Measurements from ENCODE around the gene SLC1A2.

The SLC1A2 gene

DNA sequence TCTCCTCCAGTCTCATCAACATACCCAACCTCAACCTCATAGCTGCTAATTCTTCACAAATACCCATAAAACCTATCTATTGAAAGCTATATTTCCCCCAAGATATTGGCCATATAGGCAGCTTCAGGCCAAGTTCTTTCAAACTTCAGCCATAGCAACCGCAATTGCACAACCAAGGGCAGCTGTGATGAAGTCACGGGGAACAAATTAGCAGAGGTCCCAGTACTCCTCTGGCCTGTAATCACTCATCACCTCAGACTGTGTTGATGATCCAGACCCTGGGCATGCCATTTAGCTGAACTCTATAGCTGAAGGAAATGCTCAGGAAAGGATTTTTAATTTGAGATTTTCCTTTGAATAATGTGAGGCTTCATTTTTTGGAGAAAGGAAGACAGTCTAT is 84.1 kb downstream of the SLC1A2 start:
- in situ Hi-C loops (cut with HindIII; ENCODE audit: low pct_ligation_motif_present, low sequenced_read_pairs) = no loop called here
- H3K27ac ChIP-seq = no peak overlapping the region
- DNase-seq = no peak
- no peak overlapping the region for H3K4me3 ChIP-seq (ENCODE audit: low read depth, low read length)
- no peaks in the 10 kb centered on the region for H3K27me3 ChIP-seq (replicated peaks)
- no peaks in the 10 kb centered on the region for H3K36me3 ChIP-seq (replicated peaks)
- TF ChIP-seq, protein P1, sequence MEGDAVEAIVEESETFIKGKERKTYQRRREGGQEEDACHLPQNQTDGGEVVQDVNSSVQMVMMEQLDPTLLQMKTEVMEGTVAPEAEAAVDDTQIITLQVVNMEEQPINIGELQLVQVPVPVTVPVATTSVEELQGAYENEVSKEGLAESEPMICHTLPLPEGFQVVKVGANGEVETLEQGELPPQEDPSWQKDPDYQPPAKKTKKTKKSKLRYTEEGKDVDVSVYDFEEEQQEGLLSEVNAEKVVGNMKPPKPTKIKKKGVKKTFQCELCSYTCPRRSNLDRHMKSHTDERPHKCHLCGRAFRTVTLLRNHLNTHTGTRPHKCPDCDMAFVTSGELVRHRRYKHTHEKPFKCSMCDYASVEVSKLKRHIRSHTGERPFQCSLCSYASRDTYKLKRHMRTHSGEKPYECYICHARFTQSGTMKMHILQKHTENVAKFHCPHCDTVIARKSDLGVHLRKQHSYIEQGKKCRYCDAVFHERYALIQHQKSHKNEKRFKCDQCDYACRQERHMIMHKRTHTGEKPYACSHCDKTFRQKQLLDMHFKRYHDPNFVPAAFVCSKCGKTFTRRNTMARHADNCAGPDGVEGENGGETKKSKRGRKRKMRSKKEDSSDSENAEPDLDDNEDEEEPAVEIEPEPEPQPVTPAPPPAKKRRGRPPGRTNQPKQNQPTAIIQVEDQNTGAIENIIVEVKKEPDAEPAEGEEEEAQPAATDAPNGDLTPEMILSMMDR (IDR thresholded peaks at IDR 0.05; ENCODE audit: low read depth, low read length, missing control alignments) = no peak

DNA sequence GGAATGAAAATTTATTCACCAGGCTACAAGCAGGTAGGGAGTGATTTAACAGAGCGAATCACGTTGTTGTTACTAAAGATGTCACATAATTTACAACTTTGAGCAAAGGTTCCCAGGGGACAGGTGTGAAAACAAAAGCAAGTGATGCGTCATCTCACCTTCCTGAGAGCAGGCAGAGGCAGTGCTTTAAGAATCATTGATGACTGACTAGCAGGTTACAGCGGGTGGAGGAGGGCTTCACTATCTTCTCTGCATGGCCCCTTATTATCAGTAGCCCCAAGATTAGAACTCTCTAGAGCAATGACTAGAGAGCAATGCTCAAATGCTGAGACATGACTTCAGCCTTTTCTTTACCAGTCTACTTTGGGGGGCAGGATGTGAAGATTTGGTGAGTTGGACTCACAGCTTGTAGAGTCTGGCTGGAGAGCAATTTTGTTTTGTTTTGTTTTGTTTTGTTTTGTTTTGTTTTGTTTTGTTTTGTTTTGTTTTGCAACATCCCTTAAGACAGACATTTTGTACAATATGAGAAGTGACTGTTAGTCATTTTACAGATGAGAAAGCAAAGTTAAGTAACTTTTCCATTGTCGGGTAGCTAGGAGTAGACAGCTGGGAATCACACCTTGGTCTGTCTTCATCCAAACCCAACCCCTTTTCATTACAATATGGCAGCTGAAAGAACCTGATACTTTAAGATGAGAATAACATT is 84.8 kb downstream of the SLC1A2 start:
- Histone ChIP-seq H3K27ac (no peak overlapping the region), H3K36me3 (replicated peaks) (no peaks in the 10 kb centered on the region), H3K27me3 (replicated peaks) (no peaks in the 10 kb centered on the region), H3K4me3 (ENCODE audit: low read depth, low read length) (no peak overlapping the region)
- TF ChIP-seq, protein P1 (IDR thresholded peaks at IDR 0.05; ENCODE audit: low read depth, low read length, missing control alignments) = no peak
- in situ Hi-C loops (cut with HindIII; ENCODE audit: low pct_ligation_motif_present, low sequenced_read_pairs) = no loop called here
- no peak for DNase-seq

DNA sequence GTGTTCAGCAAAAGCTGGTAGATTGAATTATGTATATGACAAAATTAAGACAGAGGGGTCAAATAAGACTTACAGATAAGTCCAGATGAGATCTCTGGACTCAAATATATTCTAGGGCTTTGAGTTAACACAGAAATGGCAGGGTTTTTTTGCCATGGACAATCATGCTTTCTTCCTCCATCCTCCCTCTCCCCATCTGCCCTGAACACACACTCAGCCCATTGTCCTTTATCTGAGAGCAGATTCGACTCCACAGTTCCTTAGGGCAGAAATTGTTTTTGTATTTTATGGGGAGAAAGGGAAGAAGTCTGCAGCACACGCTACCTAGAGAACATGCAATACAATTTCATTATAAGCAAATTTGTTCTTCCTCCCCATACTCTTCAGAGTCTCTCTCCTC is 86.8 kb downstream of the SLC1A2 start:
- in situ Hi-C loops (cut with HindIII; ENCODE audit: low pct_ligation_motif_present, low sequenced_read_pairs) = no loop called here
- Histone ChIP-seq H3K27me3 (replicated peaks) (no peaks in the 10 kb centered on the region), H3K27ac (no peak overlapping the region), H3K4me3 (ENCODE audit: low read depth, low read length) (no peak overlapping the region), H3K36me3 (replicated peaks) (no peaks in the 10 kb centered on the region)
- no peak for DNase-seq
- TF ChIP-seq, protein P1 (IDR thresholded peaks at IDR 0.05; ENCODE audit: low read depth, low read length, missing control alignments) = no peak

DNA sequence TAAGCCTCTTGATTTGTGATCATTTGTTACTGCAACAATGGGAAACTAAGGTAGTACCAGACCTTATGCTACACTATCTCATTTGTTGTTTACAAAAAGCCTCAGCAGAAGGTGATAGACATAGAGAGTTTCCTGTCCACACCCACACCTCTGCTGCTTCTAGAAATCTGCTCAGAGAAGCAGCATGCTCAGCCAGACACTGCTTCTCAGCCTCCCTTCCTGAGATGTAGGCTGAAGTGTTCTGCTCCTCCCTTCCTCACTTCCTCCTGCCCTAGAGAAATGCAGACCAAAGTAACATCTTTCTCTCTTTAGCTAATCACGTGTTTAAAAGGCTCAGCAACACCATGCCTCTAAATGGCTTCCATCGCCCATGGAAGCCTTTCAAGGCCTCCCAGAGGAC is 88.4 kb downstream of the SLC1A2 start:
- Histone ChIP-seq H3K27me3 (replicated peaks) (no peaks in the 10 kb centered on the region), H3K36me3 (replicated peaks) (no peaks in the 10 kb centered on the region), H3K4me3 (ENCODE audit: low read depth, low read length) (no peak overlapping the region), H3K27ac (no peak overlapping the region)
- in situ Hi-C loops (cut with HindIII; ENCODE audit: low pct_ligation_motif_present, low sequenced_read_pairs) = no loop called here
- TF ChIP-seq, protein P1 (IDR thresholded peaks at IDR 0.05; ENCODE audit: low read depth, low read length, missing control alignments) = no peak
- no peak for DNase-seq

DNA sequence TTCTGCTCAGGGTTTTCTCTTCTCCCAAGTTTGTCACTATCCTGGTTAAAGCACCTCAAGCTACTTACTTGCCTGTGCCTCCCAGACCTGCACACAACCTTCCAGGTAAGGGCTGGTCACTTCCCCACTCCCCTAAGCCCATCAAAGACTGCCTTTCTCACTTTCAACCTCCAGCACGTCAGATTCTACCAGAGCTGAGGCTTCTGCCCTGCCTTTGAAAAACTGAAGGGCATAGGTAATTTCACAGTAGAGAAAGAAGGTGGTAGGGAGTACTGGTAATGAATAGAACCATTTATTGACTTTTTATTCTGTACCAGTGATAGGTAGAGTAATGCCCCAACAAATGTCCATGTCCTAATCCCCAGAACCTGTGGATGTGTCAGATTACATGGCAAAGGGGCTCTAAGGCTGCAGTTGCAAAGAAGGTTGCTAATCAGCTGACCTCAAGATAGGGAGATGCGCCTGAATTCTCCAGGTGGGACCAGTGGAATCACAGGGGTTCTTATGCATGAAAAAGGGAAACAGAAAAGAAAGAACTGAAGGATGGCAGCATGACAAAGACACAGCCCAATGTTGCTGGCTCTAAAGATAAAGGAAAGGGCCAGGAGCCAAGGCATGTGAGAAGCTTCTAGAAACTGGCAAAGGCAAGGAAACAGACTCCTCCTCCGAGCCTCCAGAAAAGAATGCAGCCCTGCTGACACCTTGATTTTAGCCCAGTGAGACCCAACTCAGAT is 89.0 kb downstream of the SLC1A2 start:
- no peaks in the 10 kb centered on the region for H3K27me3 ChIP-seq (replicated peaks)
- in situ Hi-C loops (cut with HindIII; ENCODE audit: low pct_ligation_motif_present, low sequenced_read_pairs) = no loop called here
- H3K4me3 ChIP-seq (ENCODE audit: low read depth, low read length) = no peak overlapping the region
- no peak for DNase-seq
- H3K36me3 ChIP-seq (replicated peaks) = no peaks in the 10 kb centered on the region
- H3K27ac ChIP-seq = no peak overlapping the region
- TF ChIP-seq, protein P1 (IDR thresholded peaks at IDR 0.05; ENCODE audit: low read depth, low read length, missing control alignments) = no peak
